Peyer's patch (tissue), 4 donors: ENCODE measurements around the gene EPAS1.

Source experiments
- CTCF ChIP-seq, 6 experiments: fragments of 450-650 bp in 4 of 6; fragments of 200-600 bp in 2 of 6; sonication (generic) in 1 of 6; IDR thresholded peaks; one replicate each; pipeline ENCODE4 v1.5.1; 2017 to 2019; ENCODE audit warnings: antibody characterized with exemption in 6 of 6, mild to moderate bottlenecking in 3 of 6, moderate library complexity in 1 of 6
- POLR2A ChIP-seq, 2 donors: fragments of 450-650 bp; IDR thresholded peaks; one replicate each; pipeline ENCODE4 v1.5.1; 2017; ENCODE audit warnings: antibody characterized with exemption in 2 of 2, mild to moderate bottlenecking in 2 of 2, moderate library complexity in 2 of 2

GRCh38 chr2:46430413-46430812, 133.2 kb downstream of the EPAS1 start:
- no peak for TF ChIP-seq POLR2A (IDR thresholded peaks at IDR 0.05)
- no peak for TF ChIP-seq CTCF (IDR thresholded peaks at IDR 0.05)
